SK-N-SH (cell line): ENCODE results near the gene DIP2A. TPM values are rescaled to one million over a fixed set of nuclear protein-coding genes. Genes with fewer than 3 reads are reported as not detected.

Source experiments
- CHD2 ChIP-seq: fragments of 150-350 bp; IDR thresholded peaks from 2 replicates; pipeline ENCODE4 v1.6.1; 2018; ENCODE audit warnings: low read length; ENCODE audit not compliant: partially characterized antibody
- FOSL2 ChIP-seq: IDR thresholded peaks from 2 replicates; pipeline ENCODE4 v1.4.0; 2012; ENCODE audit warnings: low read depth, mild to moderate bottlenecking, moderate library complexity, borderline replicate concordance
- FOXM1 ChIP-seq: IDR thresholded peaks from 2 replicates; pipeline ENCODE4 v1.4.0; 2012; ENCODE audit warnings: low read depth, mild to moderate bottlenecking
- JUND ChIP-seq: IDR thresholded peaks from 2 replicates; pipeline ENCODE4 v1.4.0; 2012
- MEF2A ChIP-seq: IDR thresholded peaks from 2 replicates; pipeline ENCODE4 v1.4.0; 2012; ENCODE audit warnings: low read depth, borderline replicate concordance
- MXI1 ChIP-seq: IDR thresholded peaks from 2 replicates; pipeline ENCODE4 v1.6.1; 2012; ENCODE audit warnings: mild to moderate bottlenecking, low read depth, low read length, improper control_type of control experiment
- NRF1 ChIP-seq: IDR thresholded peaks from 2 replicates; pipeline ENCODE4 v1.6.1; 2012; ENCODE audit warnings: low read depth, mild to moderate bottlenecking, low read length
- POLR2AphosphoS5 ChIP-seq: IDR thresholded peaks from 2 replicates; pipeline ENCODE4 v1.6.1; 2012; ENCODE audit warnings: low read depth, low read length
- RCOR1 ChIP-seq: fragments of 150-350 bp; IDR thresholded peaks from 2 replicates; pipeline ENCODE4 v1.6.1; 2017; ENCODE audit warnings: antibody characterized with exemption, low read length
- RFX5 ChIP-seq: IDR thresholded peaks from 2 replicates; pipeline ENCODE4 v1.6.1; 2012; ENCODE audit warnings: mild to moderate bottlenecking, improper control_type of control experiment, low read length
- SIN3A ChIP-seq: IDR thresholded peaks from 2 replicates; pipeline ENCODE4 v1.6.1; 2012; ENCODE audit warnings: low read depth, mild to moderate bottlenecking, low read length, moderate library complexity, borderline replicate concordance
- TAF1 ChIP-seq: IDR thresholded peaks from 2 replicates; pipeline ENCODE4 v1.6.1; 2012; ENCODE audit warnings: low read depth, mild to moderate bottlenecking, low read length, moderate library complexity, borderline replicate concordance
- TCF12 ChIP-seq: IDR thresholded peaks from 2 replicates; pipeline ENCODE4 v1.4.0; 2012
- TEAD4 ChIP-seq: IDR thresholded peaks from 2 replicates; pipeline ENCODE4 v1.4.0; 2012; ENCODE audit warnings: mild to moderate bottlenecking, borderline replicate concordance; ENCODE audit not compliant: insufficient read depth
- polyA plus RNA-seq, 3 experiments: library from polyadenylated mRNA; depleted of rRNA; stranded (reverse); fragments of >200 nt; gene quantifications; 2 replicates each; pipeline ENCODE4 v1.2.3, GENCODE V29; 2012
- TF ChIP-seq, protein P1 (sequence below): fragments of 150-350 bp; IDR thresholded peaks from 2 replicates; pipeline ENCODE4 v1.6.1; 2017; ENCODE audit warnings: antibody characterized with exemption, low read length, low read depth, borderline replicate concordance
- TF ChIP-seq, protein P2 (sequence below): IDR thresholded peaks from 2 replicates; pipeline ENCODE4; 2012
- TF ChIP-seq, protein P3 (sequence below): fragments of 150-350 bp; IDR thresholded peaks from 2 replicates; pipeline ENCODE4 v1.6.1; 2016; ENCODE audit warnings: mild to moderate bottlenecking, low read depth, low read length
- TF ChIP-seq, protein P4 (sequence below): fragments of 200-600 bp; sonication (generic); IDR thresholded peaks from 2 replicates; pipeline ENCODE4 v1.6.1; 2017; ENCODE audit warnings: antibody characterized with exemption, mild to moderate bottlenecking, moderate library complexity
- TF ChIP-seq, protein P5 (sequence below): IDR thresholded peaks from 2 replicates; pipeline ENCODE4 v1.6.1; 2012; ENCODE audit warnings: mild to moderate bottlenecking, low read depth, low read length, moderate library complexity

Gene DIP2A
- polyA plus RNA-seq, 1 of the 3 experiments (the other 2 are of a cell fraction), result 26.9 TPM

DNA sequence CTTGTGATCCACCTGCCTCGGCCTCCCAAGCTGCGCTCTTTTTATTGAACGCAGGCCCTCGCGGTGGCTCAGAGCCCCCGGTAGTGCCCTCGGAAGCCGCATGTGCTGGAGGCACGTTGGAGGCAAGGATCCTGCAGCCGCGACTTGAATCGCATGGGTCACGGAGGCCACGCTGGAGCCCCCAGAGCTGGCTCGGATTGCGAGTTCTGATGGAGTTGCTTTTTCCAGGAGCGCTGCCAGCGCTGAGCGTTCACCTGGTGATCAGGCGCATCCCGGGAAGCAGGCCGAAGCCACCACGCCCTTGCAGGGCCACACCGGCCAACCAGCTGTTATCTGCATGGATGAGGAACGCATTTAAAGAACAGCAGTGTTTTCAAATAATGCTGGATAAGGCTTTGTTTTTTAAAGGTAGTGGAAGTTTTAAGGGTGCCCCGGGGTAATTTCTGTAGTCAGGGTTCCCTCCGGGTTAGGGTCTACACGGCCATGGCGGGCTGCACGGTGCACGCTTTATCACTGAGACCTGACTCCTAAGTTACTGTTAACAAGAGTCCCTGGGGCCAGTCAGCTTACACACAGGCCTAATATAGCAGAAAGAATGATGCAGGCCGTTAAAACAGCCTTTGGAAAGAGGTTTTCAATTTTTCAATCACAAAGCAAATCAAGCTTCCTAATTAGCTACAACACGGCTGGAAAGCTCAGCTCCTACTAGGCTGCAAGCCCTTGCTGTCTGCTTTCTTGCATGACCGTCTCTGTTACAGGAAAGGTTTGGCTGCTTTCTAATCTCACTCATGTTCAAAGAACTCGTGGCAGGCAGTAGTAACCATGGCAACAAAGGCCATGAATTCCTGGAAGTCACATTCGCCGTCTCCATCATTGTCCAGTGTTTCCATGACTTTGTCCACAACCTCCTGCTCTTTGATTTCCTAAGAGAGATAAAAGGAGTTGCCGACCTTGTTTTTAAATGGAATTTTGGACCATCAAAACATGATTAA, 140.2 kb downstream of the DIP2A start (continued):
- TF ChIP-seq FOXM1, result no peak
- no peak for TF ChIP-seq RCOR1
- TF ChIP-seq CHD2, result no peak
- TF ChIP-seq FOSL2, result no peak
- TF ChIP-seq, protein P1, sequence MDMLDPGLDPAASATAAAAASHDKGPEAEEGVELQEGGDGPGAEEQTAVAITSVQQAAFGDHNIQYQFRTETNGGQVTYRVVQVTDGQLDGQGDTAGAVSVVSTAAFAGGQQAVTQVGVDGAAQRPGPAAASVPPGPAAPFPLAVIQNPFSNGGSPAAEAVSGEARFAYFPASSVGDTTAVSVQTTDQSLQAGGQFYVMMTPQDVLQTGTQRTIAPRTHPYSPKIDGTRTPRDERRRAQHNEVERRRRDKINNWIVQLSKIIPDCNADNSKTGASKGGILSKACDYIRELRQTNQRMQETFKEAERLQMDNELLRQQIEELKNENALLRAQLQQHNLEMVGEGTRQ, result no peak
- TF ChIP-seq SIN3A, result 0 out of 2 replicates have a peak, but pooled peaks have one; percentile 24
- TF ChIP-seq, protein P2, sequence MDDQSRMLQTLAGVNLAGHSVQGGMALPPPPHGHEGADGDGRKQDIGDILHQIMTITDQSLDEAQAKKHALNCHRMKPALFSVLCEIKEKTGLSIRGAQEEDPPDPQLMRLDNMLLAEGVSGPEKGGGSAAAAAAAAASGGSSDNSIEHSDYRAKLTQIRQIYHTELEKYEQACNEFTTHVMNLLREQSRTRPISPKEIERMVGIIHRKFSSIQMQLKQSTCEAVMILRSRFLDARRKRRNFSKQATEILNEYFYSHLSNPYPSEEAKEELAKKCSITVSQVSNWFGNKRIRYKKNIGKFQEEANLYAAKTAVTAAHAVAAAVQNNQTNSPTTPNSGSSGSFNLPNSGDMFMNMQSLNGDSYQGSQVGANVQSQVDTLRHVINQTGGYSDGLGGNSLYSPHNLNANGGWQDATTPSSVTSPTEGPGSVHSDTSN, result peak; percentile 11; the same call in 1 of the 2 replicates
- TF ChIP-seq JUND, result no peak
- no peak for TF ChIP-seq MEF2A
- TF ChIP-seq, protein P3, sequence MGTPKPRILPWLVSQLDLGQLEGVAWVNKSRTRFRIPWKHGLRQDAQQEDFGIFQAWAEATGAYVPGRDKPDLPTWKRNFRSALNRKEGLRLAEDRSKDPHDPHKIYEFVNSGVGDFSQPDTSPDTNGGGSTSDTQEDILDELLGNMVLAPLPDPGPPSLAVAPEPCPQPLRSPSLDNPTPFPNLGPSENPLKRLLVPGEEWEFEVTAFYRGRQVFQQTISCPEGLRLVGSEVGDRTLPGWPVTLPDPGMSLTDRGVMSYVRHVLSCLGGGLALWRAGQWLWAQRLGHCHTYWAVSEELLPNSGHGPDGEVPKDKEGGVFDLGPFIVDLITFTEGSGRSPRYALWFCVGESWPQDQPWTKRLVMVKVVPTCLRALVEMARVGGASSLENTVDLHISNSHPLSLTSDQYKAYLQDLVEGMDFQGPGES, result no peak
- TF ChIP-seq, protein P4, sequence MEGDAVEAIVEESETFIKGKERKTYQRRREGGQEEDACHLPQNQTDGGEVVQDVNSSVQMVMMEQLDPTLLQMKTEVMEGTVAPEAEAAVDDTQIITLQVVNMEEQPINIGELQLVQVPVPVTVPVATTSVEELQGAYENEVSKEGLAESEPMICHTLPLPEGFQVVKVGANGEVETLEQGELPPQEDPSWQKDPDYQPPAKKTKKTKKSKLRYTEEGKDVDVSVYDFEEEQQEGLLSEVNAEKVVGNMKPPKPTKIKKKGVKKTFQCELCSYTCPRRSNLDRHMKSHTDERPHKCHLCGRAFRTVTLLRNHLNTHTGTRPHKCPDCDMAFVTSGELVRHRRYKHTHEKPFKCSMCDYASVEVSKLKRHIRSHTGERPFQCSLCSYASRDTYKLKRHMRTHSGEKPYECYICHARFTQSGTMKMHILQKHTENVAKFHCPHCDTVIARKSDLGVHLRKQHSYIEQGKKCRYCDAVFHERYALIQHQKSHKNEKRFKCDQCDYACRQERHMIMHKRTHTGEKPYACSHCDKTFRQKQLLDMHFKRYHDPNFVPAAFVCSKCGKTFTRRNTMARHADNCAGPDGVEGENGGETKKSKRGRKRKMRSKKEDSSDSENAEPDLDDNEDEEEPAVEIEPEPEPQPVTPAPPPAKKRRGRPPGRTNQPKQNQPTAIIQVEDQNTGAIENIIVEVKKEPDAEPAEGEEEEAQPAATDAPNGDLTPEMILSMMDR, result no peak
- TF ChIP-seq, protein P5, sequence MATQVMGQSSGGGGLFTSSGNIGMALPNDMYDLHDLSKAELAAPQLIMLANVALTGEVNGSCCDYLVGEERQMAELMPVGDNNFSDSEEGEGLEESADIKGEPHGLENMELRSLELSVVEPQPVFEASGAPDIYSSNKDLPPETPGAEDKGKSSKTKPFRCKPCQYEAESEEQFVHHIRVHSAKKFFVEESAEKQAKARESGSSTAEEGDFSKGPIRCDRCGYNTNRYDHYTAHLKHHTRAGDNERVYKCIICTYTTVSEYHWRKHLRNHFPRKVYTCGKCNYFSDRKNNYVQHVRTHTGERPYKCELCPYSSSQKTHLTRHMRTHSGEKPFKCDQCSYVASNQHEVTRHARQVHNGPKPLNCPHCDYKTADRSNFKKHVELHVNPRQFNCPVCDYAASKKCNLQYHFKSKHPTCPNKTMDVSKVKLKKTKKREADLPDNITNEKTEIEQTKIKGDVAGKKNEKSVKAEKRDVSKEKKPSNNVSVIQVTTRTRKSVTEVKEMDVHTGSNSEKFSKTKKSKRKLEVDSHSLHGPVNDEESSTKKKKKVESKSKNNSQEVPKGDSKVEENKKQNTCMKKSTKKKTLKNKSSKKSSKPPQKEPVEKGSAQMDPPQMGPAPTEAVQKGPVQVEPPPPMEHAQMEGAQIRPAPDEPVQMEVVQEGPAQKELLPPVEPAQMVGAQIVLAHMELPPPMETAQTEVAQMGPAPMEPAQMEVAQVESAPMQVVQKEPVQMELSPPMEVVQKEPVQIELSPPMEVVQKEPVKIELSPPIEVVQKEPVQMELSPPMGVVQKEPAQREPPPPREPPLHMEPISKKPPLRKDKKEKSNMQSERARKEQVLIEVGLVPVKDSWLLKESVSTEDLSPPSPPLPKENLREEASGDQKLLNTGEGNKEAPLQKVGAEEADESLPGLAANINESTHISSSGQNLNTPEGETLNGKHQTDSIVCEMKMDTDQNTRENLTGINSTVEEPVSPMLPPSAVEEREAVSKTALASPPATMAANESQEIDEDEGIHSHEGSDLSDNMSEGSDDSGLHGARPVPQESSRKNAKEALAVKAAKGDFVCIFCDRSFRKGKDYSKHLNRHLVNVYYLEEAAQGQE, result no peak
- 0 out of 2 replicates have a peak, but pooled peaks have one; percentile 10 for TF ChIP-seq TCF12
- TF ChIP-seq POLR2AphosphoS5, result 0 out of 2 replicates have a peak, but pooled peaks have one; percentile 28
- no peak for TF ChIP-seq TEAD4
- TF ChIP-seq TAF1, result no peak
- TF ChIP-seq MXI1, result peak; percentile 66
- TF ChIP-seq RFX5, result peak; percentile 44; the same call in 1 of the 2 replicates
- TF ChIP-seq NRF1, result no peak
